H1 (cell line): Measurements from ENCODE around the gene FHL2. TPM values are rescaled to one million over a fixed set of nuclear protein-coding genes. Genes with fewer than 3 reads are reported as not detected.

ENCODE experiments used
- CTCF ChIA-PET: fragments of 300-600 bp; sonication (Branson Sonifier 250); formaldehyde crosslinking; loops from one replicate; lab custom pipeline; 2021; ENCODE audit not compliant: partially characterized antibody; lab: Charles Lee
- POLR2A ChIA-PET: fragments of 300-600 bp; sonication (Branson Sonifier 250); formaldehyde crosslinking; loops from one replicate; lab custom pipeline; 2021; ENCODE audit warnings: inconsistent platforms; ENCODE audit not compliant: partially characterized antibody; lab: Charles Lee
- DNase-seq, 2 experiments: peaks; one replicate each; pipeline versions ENCODE4 v3.0.0 to v3.0.0-alpha.2; 2010 to 2022; ENCODE audit warnings: low spot score in 2 of 2, low read depth in 1 of 2, mixed read lengths in 1 of 2
- FAIRE-seq: peaks from 2 replicates; lab custom pipeline; 2011; peaks lifted over from hg19 to GRCh38; lab: Jason Lieb, UNC
- H2AFZ ChIP-seq: 2 replicates; pipeline ENCODE4 v1.8.1; 2012; ENCODE audit warnings: low read length, inconsistent platforms
- H2AK5ac ChIP-seq: 2 replicates; pipeline ENCODE4 v1.6.1; 2013; ENCODE audit warnings: low read depth, low read length
- H2BK120ac ChIP-seq: replicated peaks from 2 replicates; pipeline ENCODE3; 2013; ENCODE audit warnings: low read depth, low read length, inconsistent platforms
- H2BK12ac ChIP-seq: 2 replicates; pipeline ENCODE4 v1.6.1; 2013; ENCODE audit warnings: low read depth, low read length
- H2BK15ac ChIP-seq: 2 replicates; pipeline ENCODE4 v1.6.1; 2013; ENCODE audit warnings: low read length
- H2BK20ac ChIP-seq: 2 replicates; pipeline ENCODE4 v1.6.1; 2013; ENCODE audit warnings: low read length
- H2BK5ac ChIP-seq: 2 replicates; pipeline ENCODE4 v1.6.1; 2013; ENCODE audit warnings: low read depth, low read length
- H3K14ac ChIP-seq: 2 replicates; pipeline ENCODE4 v1.6.1; 2013; ENCODE audit warnings: inconsistent platforms; ENCODE audit not compliant: insufficient read length
- H3K18ac ChIP-seq: 2 replicates; pipeline ENCODE4 v1.6.1; 2013; ENCODE audit warnings: low read length; ENCODE audit errors: extremely low read depth
- H3K23ac ChIP-seq: 2 replicates; pipeline ENCODE4 v1.6.1; 2013; ENCODE audit warnings: inconsistent platforms; ENCODE audit not compliant: insufficient read length
- H3K23me2 ChIP-seq: 2 replicates; pipeline ENCODE4 v1.6.1; 2013; ENCODE audit warnings: low read depth, low read length
- H3K27ac ChIP-seq: 2 replicates; pipeline ENCODE4 v1.6.1; 2011; ENCODE audit warnings: low read depth, low read length, inconsistent platforms
- H3K27me3 ChIP-seq, 4 experiments: replicated peaks in 1 of 4; 1 replicate in 1 of 4; 2 replicates in 3 of 4; pipeline versions ENCODE4 v1.6.1 to v1.8.1; 2011 to 2013; ENCODE audit warnings: low read length in 3 of 4, mild to moderate bottlenecking in 3 of 4, inconsistent platforms in 2 of 4, mixed read lengths in 2 of 4, moderate library complexity in 1 of 4; ENCODE audit not compliant: control insufficient read depth in 3 of 4, insufficient read depth in 3 of 4; ENCODE audit errors: extremely low read depth in 1 of 4
- H3K36me3 ChIP-seq, 4 experiments: 2 replicates each; pipeline versions ENCODE4 v1.6.1 to v1.8.1; 2011 to 2013; ENCODE audit warnings: mild to moderate bottlenecking in 4 of 4, low read length in 3 of 4, moderate library complexity in 2 of 4, control low read depth in 1 of 4, inconsistent platforms in 1 of 4; ENCODE audit not compliant: insufficient read depth in 4 of 4, control insufficient read depth in 2 of 4
- H3K4ac ChIP-seq: replicated peaks from 2 replicates; pipeline ENCODE3; 2013; ENCODE audit warnings: low read length, low read depth, mixed read lengths, inconsistent platforms; ENCODE audit not compliant: insufficient read length
- H3K4me1 ChIP-seq, 4 experiments: replicated peaks in 1 of 4; 1 replicate in 1 of 4; 2 replicates in 3 of 4; pipeline versions ENCODE4 v1.6.1 to v1.8.1; 2011 to 2013; ENCODE audit warnings: low read length in 3 of 4, inconsistent platforms in 2 of 4, mixed read lengths in 1 of 4; ENCODE audit not compliant: insufficient read depth in 4 of 4, control insufficient read depth in 3 of 4
- H3K4me2 ChIP-seq, 2 experiments: 2 replicates each; pipeline versions ENCODE4 v1.6.1 to v1.8.1; 2011 to 2013; ENCODE audit warnings: low read depth in 2 of 2, low read length in 2 of 2, control low read depth in 1 of 2, inconsistent platforms in 1 of 2, mild to moderate bottlenecking in 1 of 2; ENCODE audit not compliant: insufficient read depth in 1 of 2
- H3K4me3 ChIP-seq, 4 experiments: fragments of 200-600, 300-600 bp in 1 of 4; sonication (generic), shearing (Covaris generic), sonication (Bioruptor Twin) in 1 of 4; 2 replicates each; pipeline versions ENCODE4 v1.5.1 to v1.8.1; 2011 to 2016; ENCODE audit warnings: low read length in 4 of 4, low read depth in 3 of 4, control low read depth in 2 of 4, inconsistent platforms in 2 of 4, mild to moderate bottlenecking in 2 of 4, mixed read lengths in 1 of 4, moderate library complexity in 1 of 4; ENCODE audit not compliant: insufficient read depth in 2 of 4; ENCODE audit errors: extremely low read depth in 1 of 4
- H3K56ac ChIP-seq: replicated peaks from 2 replicates; pipeline ENCODE3; 2013; ENCODE audit warnings: low read depth, mild to moderate bottlenecking, mixed read lengths, low read length, inconsistent platforms; ENCODE audit not compliant: insufficient read length
- H3K79me1 ChIP-seq: 2 replicates; pipeline ENCODE4 v1.6.1; 2013; ENCODE audit warnings: low read depth, low read length, control low read depth
- H3K79me2 ChIP-seq, 2 experiments: 2 replicates each; pipeline versions ENCODE4 v1.6.1 to v1.8.1; 2012 to 2013; ENCODE audit warnings: low read length in 2 of 2, mild to moderate bottlenecking in 2 of 2, inconsistent platforms in 1 of 2; ENCODE audit not compliant: insufficient read depth in 2 of 2, control insufficient read depth in 1 of 2
- H3K9ac ChIP-seq, 4 experiments: replicated peaks in 1 of 4; 1 replicate in 1 of 4; 2 replicates in 3 of 4; pipeline versions ENCODE4 v1.6.1 to v1.8.1; 2011 to 2013; ENCODE audit warnings: low read depth in 3 of 4, low read length in 3 of 4, control low read depth in 2 of 4, mild to moderate bottlenecking in 2 of 4, moderate library complexity in 2 of 4, inconsistent platforms in 1 of 4; ENCODE audit errors: extremely low read depth in 1 of 4
- H3K9me3 ChIP-seq, 2 experiments: 2 replicates each; pipeline versions ENCODE4 v1.6.1 to v1.8.1; 2012 to 2013; ENCODE audit warnings: mild to moderate bottlenecking in 2 of 2, moderate library complexity in 2 of 2, control low read depth in 1 of 2, inconsistent platforms in 1 of 2, low read depth in 1 of 2, low read length in 1 of 2, mixed read lengths in 1 of 2; ENCODE audit not compliant: insufficient read depth in 2 of 2
- H4K20me1 ChIP-seq, 2 experiments: replicated peaks in 1 of 2; 2 replicates each; pipeline versions ENCODE3 to v1.8.1; 2011 to 2013; ENCODE audit warnings: inconsistent platforms in 2 of 2, low read length in 2 of 2, mild to moderate bottlenecking in 1 of 2; ENCODE audit not compliant: insufficient read depth in 2 of 2, control insufficient read depth in 1 of 2
- H4K5ac ChIP-seq: 2 replicates; pipeline ENCODE4 v1.6.1; 2013; ENCODE audit warnings: low read length, low read depth, mixed read lengths, inconsistent platforms; ENCODE audit not compliant: insufficient read length
- H4K8ac ChIP-seq: 2 replicates; pipeline ENCODE4 v1.8.0; 2013; ENCODE audit warnings: mild to moderate bottlenecking, moderate library complexity, low read length, inconsistent platforms; ENCODE audit not compliant: insufficient read depth; ENCODE audit errors: extremely low read depth
- H4K91ac ChIP-seq: replicated peaks from 2 replicates; pipeline ENCODE3; 2013; ENCODE audit warnings: low read length, mixed read lengths, inconsistent platforms; ENCODE audit not compliant: insufficient read length
- ASH2L ChIP-seq: fragments of 200-600, 300-600 bp; sonication (generic); IDR thresholded peaks from one replicate; pipeline ENCODE4 v1.7.1; 2017; ENCODE audit warnings: low read length
- BACH1 ChIP-seq: IDR thresholded peaks from 2 replicates; pipeline ENCODE4 v1.6.1; 2012; ENCODE audit warnings: low read length, improper control_type of control experiment
- EGR1 ChIP-seq: IDR thresholded peaks from 2 replicates; pipeline ENCODE4 v1.6.1; 2011; ENCODE audit warnings: low read depth, low read length, borderline replicate concordance
- HDAC2 ChIP-seq, 2 experiments: fragments of 300-600 bp in 1 of 2; sonication (generic) in 1 of 2; IDR thresholded peaks; 2 replicates each; pipeline ENCODE4 v1.6.1; 2011 to 2012; ENCODE audit warnings: low read depth in 2 of 2, low read length in 2 of 2, mild to moderate bottlenecking in 2 of 2, moderate library complexity in 2 of 2, borderline replicate concordance in 1 of 2, inconsistent platforms in 1 of 2
- JUND ChIP-seq: IDR thresholded peaks from 2 replicates; pipeline ENCODE4 v1.6.1; 2011; ENCODE audit warnings: mild to moderate bottlenecking, improper control_type of control experiment, low read length
- MAX ChIP-seq: IDR thresholded peaks from 2 replicates; pipeline ENCODE4 v1.6.1; 2012; ENCODE audit warnings: inconsistent platforms
- NRF1 ChIP-seq: IDR thresholded peaks from 2 replicates; pipeline ENCODE4 v1.6.1; 2011; ENCODE audit warnings: mild to moderate bottlenecking, low read depth, low read length, improper control_type of control experiment
- POLR2AphosphoS5 ChIP-seq: IDR thresholded peaks from 2 replicates; pipeline ENCODE4 v1.6.1; 2011; ENCODE audit warnings: low read depth, low read length
- POU5F1 ChIP-seq: IDR thresholded peaks from 2 replicates; pipeline ENCODE4 v1.6.1; 2011; ENCODE audit warnings: low read depth, mild to moderate bottlenecking, low read length, moderate library complexity
- SIX5 ChIP-seq: IDR thresholded peaks from 2 replicates; pipeline ENCODE4 v1.6.1; 2011; ENCODE audit warnings: mild to moderate bottlenecking, low read depth, low read length
- TCF12 ChIP-seq: IDR thresholded peaks from 2 replicates; pipeline ENCODE4 v1.6.1; 2011; ENCODE audit warnings: low read depth, mild to moderate bottlenecking, low read length
- ZNF274 ChIP-seq: IDR thresholded peaks from 2 replicates; pipeline ENCODE4 v1.7.0; 2012; ENCODE audit warnings: low read length, borderline replicate concordance; ENCODE audit errors: extremely low read depth
- WGBS, 2 experiments: shearing (Covaris generic) in 1 of 2; methylation state at CpG; one replicate each; pipeline versions ENCODE4 v1.1.6 to v1.1.7; 2013 to 2015; ENCODE audit warnings: low lambda C conversion rate in 2 of 2, mixed read lengths in 2 of 2, inconsistent platforms in 1 of 2, low coverage in 1 of 2, missing lambda C conversion rate in 1 of 2; ENCODE audit not compliant: insufficient replicate concordance in 2 of 2, insufficient coverage in 1 of 2, insufficient read length in 1 of 2; ENCODE audit errors: extremely low coverage in 1 of 2, missing lambda C conversion rate in 1 of 2; 5-methylcytosine and 5-hydroxymethylcytosine counted together
- polyA plus RNA-seq, 7 experiments: library from polyadenylated mRNA; depleted of rRNA in 3 of 7; stranded (reverse) in 5 of 7; unstranded in 2 of 7; fragments of >200 nt in 5 of 7; fragments of 200-250 nt in 2 of 7; gene quantifications; 1 replicate in 5 of 7; 2 replicates in 1 of 7; 4 replicates in 1 of 7; pipeline versions ENCODE4 v1.2.1 to v1.2.3, GENCODE V29; 2011 to 2013; ENCODE audit warnings: missing spikeins in 2 of 7, mixed read lengths in 2 of 7
- total RNA-seq: library from RNA; stranded (reverse); fragmentation: NEBNext Ultra II Directional; extraction: Animal tissue kit (Norgen Biotek cat#: 25700); gene quantifications from 2 replicates; pipeline ENCODE4 v1.2.1, GENCODE V29; 2021

The FHL2 gene
- total and polyA plus RNA-seq, 2 of the 8 experiments (the other 6 are each of a cell fraction or from before 2014, with no cell fraction given), result 33.2 to 64.3 TPM

- H3K4me2 ChIP-seq, result no peak overlapping the region; a peak in 1 of 4 replicates
- no peaks in the 10 kb centered on the region for H3K36me3 ChIP-seq
- no peak overlapping the region for H3K56ac ChIP-seq
- H3K79me2 ChIP-seq, result no peaks in the 10 kb centered on the region
- no peak overlapping the region for H2BK5ac ChIP-seq
- H4K8ac ChIP-seq, result 0 out of 2 replicates have a peak overlapping the region, but pooled peaks have one; percentile 43
- no peaks in the 10 kb centered on the region for H3K23me2 ChIP-seq
- ChIA-PET POLR2A (interaction anchor here (1.4 to 1.5 kb wide), 2 partner anchors 39 to 44 kb away, joined by 3 to 4 read pairs; no protein-coding TSS in a partner anchor), CTCF (interaction anchor here (0.9 to 1.5 kb wide), 5 partner anchors 11 to 83 kb away, joined by 3 to 7 read pairs (median 3); no protein-coding TSS in a partner anchor)
- DNase-seq, result no peak
- no peak overlapping the region for H3K23ac ChIP-seq
- no peak overlapping the region for H3K4me3 ChIP-seq
- H2BK120ac ChIP-seq, result no peak overlapping the region
- no peak overlapping the region for H3K14ac ChIP-seq
- no peaks in the 10 kb centered on the region for H3K79me1 ChIP-seq
- no peak overlapping the region for H3K18ac ChIP-seq
- H3K4ac ChIP-seq, result no peak overlapping the region
- no peak overlapping the region for H3K27ac ChIP-seq
- peaks cover 0 to 2% (median 0%) of the 10 kb centered on the region in 4 experiments; a peak in 2 of 7 replicates for H3K4me1 ChIP-seq
- H3K27me3 ChIP-seq, result peaks cover 0 to 2% (median 0%) of the 10 kb centered on the region in 4 experiments; a peak in 1 of 7 replicates
- H2AK5ac ChIP-seq, result no peak overlapping the region
- H2BK15ac ChIP-seq, result no peak overlapping the region
- H2BK20ac ChIP-seq, result 0 out of 2 replicates have a peak overlapping the region, but pooled peaks have one; percentile 44
- WGBS, 2 experiments, result 85% methylated on average over 10 of the region's 10 CpGs; no CpG with 5 or more reads in 1 of the 2 experiments
- H4K5ac ChIP-seq, result no peak overlapping the region
- no peak for FAIRE-seq
- H2AFZ ChIP-seq, result peak overlapping the region; percentile 63; the same call in 1 of the 2 replicates
- H4K91ac ChIP-seq, result no peak overlapping the region
- no peaks in the 10 kb centered on the region for H3K9me3 ChIP-seq
- H4K20me1 ChIP-seq, result no peaks in the 10 kb centered on the region
- no peak overlapping the region for H3K9ac ChIP-seq
- no peak overlapping the region for H2BK12ac ChIP-seq
- TF ChIP-seq ZNF274 (no peak), JUND (no peak), MAX (no peak), HDAC2 (IDR thresholded peaks at IDR 0.05; ENCODE audit: borderline replicate concordance in 1 of 2, low read depth in 2 of 2, low read length in 2 of 2) (no peak), POU5F1 (no peak), BACH1 (no peak), ASH2L (no peak), NRF1 (no peak), EGR1 (no peak), POLR2AphosphoS5 (no peak), SIX5 (no peak), TCF12 (no peak)
Measured at GRCh38 chr2:105438104-105438929, 39.5 kb upstream of the FHL2 start.
